Measurements from ENCODE around the gene ATP2C2.

DNA sequence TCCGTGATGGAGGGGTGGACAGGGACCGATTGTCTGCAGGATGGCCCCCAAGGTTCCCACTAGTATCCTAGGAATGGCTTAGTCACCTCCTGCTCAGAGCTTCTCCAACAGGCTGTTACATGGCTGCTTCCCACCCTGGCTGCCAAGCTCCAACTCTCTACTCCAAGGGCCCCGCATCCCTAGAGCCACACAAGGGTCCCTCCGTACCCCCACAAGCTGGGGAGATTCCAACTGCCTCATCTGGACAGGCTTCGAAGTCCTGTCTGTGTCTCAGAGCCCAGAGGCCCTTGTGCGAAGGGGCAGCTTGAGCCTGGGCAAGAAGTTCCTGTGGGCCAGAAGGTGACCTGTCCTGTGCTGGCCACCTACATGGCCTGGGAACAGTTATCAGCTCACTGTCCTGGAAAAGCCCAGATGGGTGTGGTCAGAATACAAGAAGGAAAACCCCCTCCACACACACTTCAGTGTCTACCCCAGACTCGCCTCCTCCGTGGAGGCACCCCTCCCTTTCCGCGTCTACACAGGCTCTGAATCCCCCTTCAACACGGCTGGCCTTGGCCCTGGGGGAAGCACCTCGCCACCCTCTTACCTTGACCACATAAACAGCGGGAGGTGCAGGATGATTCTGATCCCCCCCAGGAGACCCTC, 135.5 kb downstream of the ATP2C2 start:
- TF ChIP-seq, protein P1, sequence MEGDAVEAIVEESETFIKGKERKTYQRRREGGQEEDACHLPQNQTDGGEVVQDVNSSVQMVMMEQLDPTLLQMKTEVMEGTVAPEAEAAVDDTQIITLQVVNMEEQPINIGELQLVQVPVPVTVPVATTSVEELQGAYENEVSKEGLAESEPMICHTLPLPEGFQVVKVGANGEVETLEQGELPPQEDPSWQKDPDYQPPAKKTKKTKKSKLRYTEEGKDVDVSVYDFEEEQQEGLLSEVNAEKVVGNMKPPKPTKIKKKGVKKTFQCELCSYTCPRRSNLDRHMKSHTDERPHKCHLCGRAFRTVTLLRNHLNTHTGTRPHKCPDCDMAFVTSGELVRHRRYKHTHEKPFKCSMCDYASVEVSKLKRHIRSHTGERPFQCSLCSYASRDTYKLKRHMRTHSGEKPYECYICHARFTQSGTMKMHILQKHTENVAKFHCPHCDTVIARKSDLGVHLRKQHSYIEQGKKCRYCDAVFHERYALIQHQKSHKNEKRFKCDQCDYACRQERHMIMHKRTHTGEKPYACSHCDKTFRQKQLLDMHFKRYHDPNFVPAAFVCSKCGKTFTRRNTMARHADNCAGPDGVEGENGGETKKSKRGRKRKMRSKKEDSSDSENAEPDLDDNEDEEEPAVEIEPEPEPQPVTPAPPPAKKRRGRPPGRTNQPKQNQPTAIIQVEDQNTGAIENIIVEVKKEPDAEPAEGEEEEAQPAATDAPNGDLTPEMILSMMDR (IDR thresholded peaks at IDR 0.05): no peak
- no peak for TF ChIP-seq POLR2A (IDR thresholded peaks at IDR 0.05)
